A549 (cell line): ENCODE results near the gene ISCU.

ENCODE experiments used
- EP300 ChIP-seq, 2 experiments: fragments of >200 bp; sonication (Bioruptor Twin); formaldehyde crosslinking; IDR thresholded peaks; 2 replicates in 1 of 2; 3 replicates in 1 of 2; pipeline ENCODE4 v1.6.1; 2016 to 2017
- MAFK ChIP-seq: fragments of 450-650 bp; IDR thresholded peaks from 2 replicates; pipeline ENCODE4 v1.6.1; 2014; ENCODE audit not compliant: partially characterized antibody
- RAD21 ChIP-seq, 2 experiments: fragments of >200 bp in 1 of 2; sonication (Bioruptor Twin) in 1 of 2; formaldehyde crosslinking in 1 of 2; IDR thresholded peaks in 1 of 2; conservative IDR thresholded peaks in 1 of 2; 2 replicates in 1 of 2; 3 replicates in 1 of 2; pipeline ENCODE4 v1.6.1; 2012 to 2018; ENCODE audit warnings: inconsistent platforms in 1 of 2
- RCOR1 ChIP-seq: fragments of 150-350 bp; IDR thresholded peaks from 2 replicates; pipeline ENCODE4 v1.6.1; 2014; ENCODE audit warnings: antibody characterized with exemption, low read length, low read depth
- TF ChIP-seq, protein P1 (sequence below): fragments of >200 bp; sonication (Bioruptor Twin); formaldehyde crosslinking; IDR thresholded peaks from 3 replicates; pipeline ENCODE4 v1.5.1; 2016

- TF ChIP-seq RAD21 (conservative IDR thresholded peaks at IDR 0.05 in 1 of 2, IDR thresholded peaks at IDR 0.05 in 1 of 2) (no peak), MAFK (no peak), RCOR1 (no peak), EP300 (IDR thresholded peaks at IDR 0.05) (no peak)
- TF ChIP-seq, protein P1, sequence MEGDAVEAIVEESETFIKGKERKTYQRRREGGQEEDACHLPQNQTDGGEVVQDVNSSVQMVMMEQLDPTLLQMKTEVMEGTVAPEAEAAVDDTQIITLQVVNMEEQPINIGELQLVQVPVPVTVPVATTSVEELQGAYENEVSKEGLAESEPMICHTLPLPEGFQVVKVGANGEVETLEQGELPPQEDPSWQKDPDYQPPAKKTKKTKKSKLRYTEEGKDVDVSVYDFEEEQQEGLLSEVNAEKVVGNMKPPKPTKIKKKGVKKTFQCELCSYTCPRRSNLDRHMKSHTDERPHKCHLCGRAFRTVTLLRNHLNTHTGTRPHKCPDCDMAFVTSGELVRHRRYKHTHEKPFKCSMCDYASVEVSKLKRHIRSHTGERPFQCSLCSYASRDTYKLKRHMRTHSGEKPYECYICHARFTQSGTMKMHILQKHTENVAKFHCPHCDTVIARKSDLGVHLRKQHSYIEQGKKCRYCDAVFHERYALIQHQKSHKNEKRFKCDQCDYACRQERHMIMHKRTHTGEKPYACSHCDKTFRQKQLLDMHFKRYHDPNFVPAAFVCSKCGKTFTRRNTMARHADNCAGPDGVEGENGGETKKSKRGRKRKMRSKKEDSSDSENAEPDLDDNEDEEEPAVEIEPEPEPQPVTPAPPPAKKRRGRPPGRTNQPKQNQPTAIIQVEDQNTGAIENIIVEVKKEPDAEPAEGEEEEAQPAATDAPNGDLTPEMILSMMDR: no peak
These were observed 4.1 kb downstream of the ISCU start for GRCh38 chr12:108566452-108566851.
